Measurements from ENCODE around the gene MBNL1.

MBNL1 gene

DNA sequence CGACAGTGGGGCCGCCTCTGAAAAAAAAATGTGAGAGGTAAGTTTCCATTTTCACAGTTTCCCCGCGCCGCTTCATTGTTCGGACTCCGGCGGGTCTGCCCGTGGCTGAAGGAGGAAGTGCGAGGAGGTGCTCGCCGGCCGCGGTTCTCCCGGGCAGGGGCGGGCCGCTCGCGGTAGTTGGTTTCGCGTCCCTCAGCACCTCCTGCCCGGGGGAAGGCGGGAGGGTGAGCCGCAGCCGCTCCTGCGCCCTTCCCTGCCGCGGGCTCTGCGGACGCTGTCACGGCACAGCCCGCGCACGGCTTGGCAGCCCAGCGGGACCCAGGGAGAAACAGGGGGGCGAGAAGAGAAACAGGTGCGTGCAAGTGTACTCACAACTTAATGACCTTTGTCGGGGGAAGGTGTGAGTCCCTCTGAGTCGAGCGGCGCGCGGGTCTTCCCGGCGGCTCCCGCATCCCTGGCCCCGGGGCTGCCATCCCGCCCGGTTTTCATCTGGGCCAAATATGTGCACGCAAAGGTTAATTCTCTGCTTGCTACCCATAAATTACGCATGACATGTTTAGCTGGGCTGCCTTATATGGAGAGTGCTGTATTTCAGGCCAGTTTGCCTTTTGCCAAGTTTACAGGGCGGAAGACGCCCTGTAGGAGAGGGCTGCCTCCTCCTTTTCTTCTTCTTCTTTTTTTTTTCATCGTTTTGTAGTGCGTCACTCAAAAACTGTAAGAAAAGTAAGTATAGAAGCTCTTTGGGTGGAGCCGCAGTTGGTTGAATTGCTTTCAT is 514 bp downstream of the MBNL1 start (continued):
- TF ChIP-seq, protein P1, sequence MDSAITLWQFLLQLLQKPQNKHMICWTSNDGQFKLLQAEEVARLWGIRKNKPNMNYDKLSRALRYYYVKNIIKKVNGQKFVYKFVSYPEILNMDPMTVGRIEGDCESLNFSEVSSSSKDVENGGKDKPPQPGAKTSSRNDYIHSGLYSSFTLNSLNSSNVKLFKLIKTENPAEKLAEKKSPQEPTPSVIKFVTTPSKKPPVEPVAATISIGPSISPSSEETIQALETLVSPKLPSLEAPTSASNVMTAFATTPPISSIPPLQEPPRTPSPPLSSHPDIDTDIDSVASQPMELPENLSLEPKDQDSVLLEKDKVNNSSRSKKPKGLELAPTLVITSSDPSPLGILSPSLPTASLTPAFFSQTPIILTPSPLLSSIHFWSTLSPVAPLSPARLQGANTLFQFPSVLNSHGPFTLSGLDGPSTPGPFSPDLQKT (IDR thresholded peaks at IDR 0.05; ENCODE audit: borderline replicate concordance, low read depth, low read length) = no peak
- TF ChIP-seq ZNF324 (tag by site-specific recombination; IDR thresholded peaks at IDR 0.05) = no peak
- TF ChIP-seq, protein P2, sequence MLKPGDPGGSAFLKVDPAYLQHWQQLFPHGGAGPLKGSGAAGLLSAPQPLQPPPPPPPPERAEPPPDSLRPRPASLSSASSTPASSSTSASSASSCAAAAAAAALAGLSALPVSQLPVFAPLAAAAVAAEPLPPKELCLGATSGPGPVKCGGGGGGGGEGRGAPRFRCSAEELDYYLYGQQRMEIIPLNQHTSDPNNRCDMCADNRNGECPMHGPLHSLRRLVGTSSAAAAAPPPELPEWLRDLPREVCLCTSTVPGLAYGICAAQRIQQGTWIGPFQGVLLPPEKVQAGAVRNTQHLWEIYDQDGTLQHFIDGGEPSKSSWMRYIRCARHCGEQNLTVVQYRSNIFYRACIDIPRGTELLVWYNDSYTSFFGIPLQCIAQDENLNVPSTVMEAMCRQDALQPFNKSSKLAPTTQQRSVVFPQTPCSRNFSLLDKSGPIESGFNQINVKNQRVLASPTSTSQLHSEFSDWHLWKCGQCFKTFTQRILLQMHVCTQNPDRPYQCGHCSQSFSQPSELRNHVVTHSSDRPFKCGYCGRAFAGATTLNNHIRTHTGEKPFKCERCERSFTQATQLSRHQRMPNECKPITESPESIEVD (tag by site-specific recombination; IDR thresholded peaks at IDR 0.05) = peak; percentile 86
- 0 out of 2 replicates have a peak, but pooled peaks have one; percentile 33 for TF ChIP-seq ZXDB (tag by site-specific recombination; IDR thresholded peaks at IDR 0.05)
- TF ChIP-seq SP7 (tag by site-specific recombination; IDR thresholded peaks at IDR 0.05) = peak; percentile 49
- TF ChIP-seq ZNF335 (tag by site-specific recombination; conservative IDR thresholded peaks at IDR 0.05) = peak; percentile 62; the same call in 1 of the 2 replicates
- no peak for TF ChIP-seq ZBTB21 (tag by site-specific recombination; IDR thresholded peaks at IDR 0.05)
- TF ChIP-seq GLI4 (tag by site-specific recombination; IDR thresholded peaks at IDR 0.05) = no peak; the same call in 1 of the 2 replicates
- no peak for TF ChIP-seq ZNF610 (tag by site-specific recombination; IDR thresholded peaks at IDR 0.05; ENCODE audit: borderline replicate concordance)
- TF ChIP-seq HOXC10 (CRISPR knock-in tag; IDR thresholded peaks at IDR 0.05) = 0 out of 2 replicates have a peak, but pooled peaks have one; percentile 69
- TF ChIP-seq, protein P3, sequence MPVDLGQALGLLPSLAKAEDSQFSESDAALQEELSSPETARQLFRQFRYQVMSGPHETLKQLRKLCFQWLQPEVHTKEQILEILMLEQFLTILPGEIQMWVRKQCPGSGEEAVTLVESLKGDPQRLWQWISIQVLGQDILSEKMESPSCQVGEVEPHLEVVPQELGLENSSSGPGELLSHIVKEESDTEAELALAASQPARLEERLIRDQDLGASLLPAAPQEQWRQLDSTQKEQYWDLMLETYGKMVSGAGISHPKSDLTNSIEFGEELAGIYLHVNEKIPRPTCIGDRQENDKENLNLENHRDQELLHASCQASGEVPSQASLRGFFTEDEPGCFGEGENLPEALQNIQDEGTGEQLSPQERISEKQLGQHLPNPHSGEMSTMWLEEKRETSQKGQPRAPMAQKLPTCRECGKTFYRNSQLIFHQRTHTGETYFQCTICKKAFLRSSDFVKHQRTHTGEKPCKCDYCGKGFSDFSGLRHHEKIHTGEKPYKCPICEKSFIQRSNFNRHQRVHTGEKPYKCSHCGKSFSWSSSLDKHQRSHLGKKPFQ (tag by site-specific recombination; IDR thresholded peaks at IDR 0.05) = peak; percentile 39; the same call in 1 of the 2 replicates
- TF ChIP-seq ZNF76 (tag by site-specific recombination; IDR thresholded peaks at IDR 0.05; ENCODE audit: borderline replicate concordance, low read depth) = peak; percentile 77; the same call in 1 of the 2 replicates
- TF ChIP-seq, protein P4, sequence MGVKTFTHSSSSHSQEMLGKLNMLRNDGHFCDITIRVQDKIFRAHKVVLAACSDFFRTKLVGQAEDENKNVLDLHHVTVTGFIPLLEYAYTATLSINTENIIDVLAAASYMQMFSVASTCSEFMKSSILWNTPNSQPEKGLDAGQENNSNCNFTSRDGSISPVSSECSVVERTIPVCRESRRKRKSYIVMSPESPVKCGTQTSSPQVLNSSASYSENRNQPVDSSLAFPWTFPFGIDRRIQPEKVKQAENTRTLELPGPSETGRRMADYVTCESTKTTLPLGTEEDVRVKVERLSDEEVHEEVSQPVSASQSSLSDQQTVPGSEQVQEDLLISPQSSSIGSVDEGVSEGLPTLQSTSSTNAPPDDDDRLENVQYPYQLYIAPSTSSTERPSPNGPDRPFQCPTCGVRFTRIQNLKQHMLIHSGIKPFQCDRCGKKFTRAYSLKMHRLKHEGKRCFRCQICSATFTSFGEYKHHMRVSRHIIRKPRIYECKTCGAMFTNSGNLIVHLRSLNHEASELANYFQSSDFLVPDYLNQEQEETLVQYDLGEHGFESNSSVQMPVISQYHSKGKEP (tag by site-specific recombination; IDR thresholded peaks at IDR 0.05) = peak; percentile 58; the same call in 1 of the 2 replicates
- TF ChIP-seq ZNF2 (tag by site-specific recombination; IDR thresholded peaks at IDR 0.05) = no peak
- TF ChIP-seq ZNF16 (tag by site-specific recombination; IDR thresholded peaks at IDR 0.05; ENCODE audit: low read depth) = no peak
- no peak for TF ChIP-seq ZNF776 (tag by site-specific recombination; IDR thresholded peaks at IDR 0.05; ENCODE audit: borderline replicate concordance)
- TF ChIP-seq MEIS1 (CRISPR knock-in tag; IDR thresholded peaks at IDR 0.05; ENCODE audit: borderline replicate concordance) = peak; percentile 71; the same call in 1 of the 2 replicates
- TF ChIP-seq YY1 (tag by site-specific recombination; IDR thresholded peaks at IDR 0.05) = peak; percentile 22; the same call in 1 of the 2 replicates
- TF ChIP-seq ZNF223 (tag by site-specific recombination; IDR thresholded peaks at IDR 0.05) = no peak
- TF ChIP-seq, protein P5, sequence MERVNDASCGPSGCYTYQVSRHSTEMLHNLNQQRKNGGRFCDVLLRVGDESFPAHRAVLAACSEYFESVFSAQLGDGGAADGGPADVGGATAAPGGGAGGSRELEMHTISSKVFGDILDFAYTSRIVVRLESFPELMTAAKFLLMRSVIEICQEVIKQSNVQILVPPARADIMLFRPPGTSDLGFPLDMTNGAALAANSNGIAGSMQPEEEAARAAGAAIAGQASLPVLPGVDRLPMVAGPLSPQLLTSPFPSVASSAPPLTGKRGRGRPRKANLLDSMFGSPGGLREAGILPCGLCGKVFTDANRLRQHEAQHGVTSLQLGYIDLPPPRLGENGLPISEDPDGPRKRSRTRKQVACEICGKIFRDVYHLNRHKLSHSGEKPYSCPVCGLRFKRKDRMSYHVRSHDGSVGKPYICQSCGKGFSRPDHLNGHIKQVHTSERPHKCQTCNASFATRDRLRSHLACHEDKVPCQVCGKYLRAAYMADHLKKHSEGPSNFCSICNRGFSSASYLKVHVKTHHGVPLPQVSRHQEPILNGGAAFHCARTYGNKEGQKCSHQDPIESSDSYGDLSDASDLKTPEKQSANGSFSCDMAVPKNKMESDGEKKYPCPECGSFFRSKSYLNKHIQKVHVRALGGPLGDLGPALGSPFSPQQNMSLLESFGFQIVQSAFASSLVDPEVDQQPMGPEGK (tag by site-specific recombination; IDR thresholded peaks at IDR 0.05) = peak; percentile 37
- peak; percentile 43 for TF ChIP-seq ZNF366 (tag by site-specific recombination; conservative IDR thresholded peaks at IDR 0.05)
- TF ChIP-seq ZNF843 (tag by site-specific recombination; IDR thresholded peaks at IDR 0.05) = peak; percentile 52; the same call in 1 of the 2 replicates

All from HEK293 (cell line).